ENCODE measurements around the gene NPTX1. TPM values are rescaled to one million over a fixed set of nuclear protein-coding genes. Genes with fewer than 3 reads are reported as not detected.

Gene NPTX1
- total RNA-seq, 1 donor from 2014 or later = not detected

- DNase-seq (ENCODE audit: low read depth) = no peak
- no peak for TF ChIP-seq CTCF (conservative IDR thresholded peaks at IDR 0.05; ENCODE audit: low read depth, low read length)
- H3K4me3 ChIP-seq (ENCODE audit: low read depth, low read length) = no peak overlapping the region
Observed at GRCh38 chr17:80449930-80450576, 26.4 kb downstream of the NPTX1 start.

- H3K4me3 ChIP-seq (ENCODE audit: low read depth, low read length) = no peak overlapping the region
- no peak for DNase-seq (ENCODE audit: low read depth)
- no peak for TF ChIP-seq CTCF (conservative IDR thresholded peaks at IDR 0.05; ENCODE audit: low read depth, low read length)
Observed at GRCh38 chr17:80449194-80449929, 27.0 kb downstream of the NPTX1 start.

- DNase-seq (ENCODE audit: low read depth) = no peak
- no peak for TF ChIP-seq CTCF (conservative IDR thresholded peaks at IDR 0.05; ENCODE audit: low read depth, low read length)
- no peak overlapping the region for H3K4me3 ChIP-seq (ENCODE audit: low read depth, low read length)
Observed at GRCh38 chr17:80447790-80448189, 28.6 kb downstream of the NPTX1 start.

GRCh38 chr17:80446645-80447405 is 29.6 kb downstream of the NPTX1 start:
- TF ChIP-seq CTCF (conservative IDR thresholded peaks at IDR 0.05; ENCODE audit: low read depth, low read length) = no peak
- DNase-seq (ENCODE audit: low read depth) = no peak

GRCh38 chr17:80445726-80446110 is 30.7 kb downstream of the NPTX1 start:
- no peak for DNase-seq (ENCODE audit: low read depth)
- no peak overlapping the region for H3K4me3 ChIP-seq (ENCODE audit: low read depth, low read length)
- no peak for TF ChIP-seq CTCF (conservative IDR thresholded peaks at IDR 0.05; ENCODE audit: low read depth, low read length)

More at GRCh38 chr17:80446645-80447405, 29.6 kb downstream of the NPTX1 start:
- H3K4me3 ChIP-seq (ENCODE audit: low read depth, low read length) = no peak overlapping the region

- TF ChIP-seq CTCF (conservative IDR thresholded peaks at IDR 0.05; ENCODE audit: low read depth, low read length) = no peak
- H3K4me3 ChIP-seq (ENCODE audit: low read depth, low read length) = no peak overlapping the region
- DNase-seq (ENCODE audit: low read depth) = no peak
Observed at GRCh38 chr17:80445007-80445725, 31.2 kb downstream of the NPTX1 start.
